Colonic mucosa (tissue), 4 donors: Measurements from ENCODE around the gene CNKSR1. TPM values are rescaled to one million over a fixed set of nuclear protein-coding genes. Genes with fewer than 3 reads are reported as not detected.
"Not testable (repeated sequence)": the region's sequence is repeated elsewhere in the genome, so short reads cannot be mapped to it uniquely, and the experiment has no call there.

Experiments used
- DNase-seq: peaks from one replicate; pipeline ENCODE4 v3.0.0-alpha.2; 2020
- H3K27ac ChIP-seq: fragments of 200-600 bp; one replicate; pipeline ENCODE4 v1.8.0; 2021
- H3K27me3 ChIP-seq: fragments of 200-600 bp; one replicate; pipeline ENCODE4 v1.8.0; 2021
- H3K36me3 ChIP-seq: fragments of 200-600 bp; one replicate; pipeline ENCODE4 v1.8.0; 2021
- H3K4me1 ChIP-seq: fragments of 200-600 bp; one replicate; pipeline ENCODE4 v1.8.0; 2021; ENCODE audit warnings: mild to moderate bottlenecking
- H3K4me3 ChIP-seq: fragments of 200-600 bp; one replicate; pipeline ENCODE4 v1.8.0; 2021
- H3K9ac ChIP-seq, 2 donors: one replicate each; pipeline ENCODE4 v1.7.0; 2013; ENCODE audit warnings: control low read depth in 2 of 2, low read depth in 2 of 2, low read length in 2 of 2
- H3K9me3 ChIP-seq: fragments of 200-600 bp; one replicate; pipeline ENCODE4 v1.8.0; 2021
- intact Hi-C: fragments of 100-400 bp; cut with DNase I; formaldehyde crosslinking; loops from one replicate; pipeline ENCODE4 v1.14.1; 2022
- total RNA-seq, 2 donors: library from RNA; stranded (reverse); fragmentation: NEBNext Ultra II Directional in 1 of 2; extraction: Animal tissue kit (Norgen Biotek cat#: 25700) in 1 of 2; gene quantifications; one replicate each; pipeline ENCODE4 v1.2.1, GENCODE V29; 2021
- TF ChIP-seq, protein P1 (sequence below): fragments of 200-600 bp; IDR thresholded peaks from one replicate; pipeline ENCODE4 v1.8.0; 2022; ENCODE audit warnings: antibody characterized with exemption, mild to moderate bottlenecking
- donor health status: healthy.
- donor health status: DM: no; HTN: no; CAD: no.
- donor health status: DM: no; HTN: no; CAD: no.

CNKSR1 gene
- total RNA-seq, 2 donors from 2014 or later: 35.3 to 46.8 TPM

GRCh38 chr1:26220199-26220912, 43.1 kb downstream of the CNKSR1 start:
- no peak overlapping the region for H3K4me3 ChIP-seq
- H3K9ac ChIP-seq: no peak overlapping the region
- no peak for DNase-seq
- H3K9me3 ChIP-seq: no peaks in the 10 kb centered on the region
- TF ChIP-seq, protein P1, sequence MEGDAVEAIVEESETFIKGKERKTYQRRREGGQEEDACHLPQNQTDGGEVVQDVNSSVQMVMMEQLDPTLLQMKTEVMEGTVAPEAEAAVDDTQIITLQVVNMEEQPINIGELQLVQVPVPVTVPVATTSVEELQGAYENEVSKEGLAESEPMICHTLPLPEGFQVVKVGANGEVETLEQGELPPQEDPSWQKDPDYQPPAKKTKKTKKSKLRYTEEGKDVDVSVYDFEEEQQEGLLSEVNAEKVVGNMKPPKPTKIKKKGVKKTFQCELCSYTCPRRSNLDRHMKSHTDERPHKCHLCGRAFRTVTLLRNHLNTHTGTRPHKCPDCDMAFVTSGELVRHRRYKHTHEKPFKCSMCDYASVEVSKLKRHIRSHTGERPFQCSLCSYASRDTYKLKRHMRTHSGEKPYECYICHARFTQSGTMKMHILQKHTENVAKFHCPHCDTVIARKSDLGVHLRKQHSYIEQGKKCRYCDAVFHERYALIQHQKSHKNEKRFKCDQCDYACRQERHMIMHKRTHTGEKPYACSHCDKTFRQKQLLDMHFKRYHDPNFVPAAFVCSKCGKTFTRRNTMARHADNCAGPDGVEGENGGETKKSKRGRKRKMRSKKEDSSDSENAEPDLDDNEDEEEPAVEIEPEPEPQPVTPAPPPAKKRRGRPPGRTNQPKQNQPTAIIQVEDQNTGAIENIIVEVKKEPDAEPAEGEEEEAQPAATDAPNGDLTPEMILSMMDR: no peak
- no peaks in the 10 kb centered on the region for H3K27me3 ChIP-seq
- intact Hi-C loops: loop anchor here (5.0 kb wide), 1 partner anchor 43 kb away; the partner anchor contains the start of gene CNKSR1
- H3K4me1 ChIP-seq: no peaks in the 10 kb centered on the region
- no peak overlapping the region for H3K27ac ChIP-seq
- H3K36me3 ChIP-seq: no peaks in the 10 kb centered on the region

DNA sequence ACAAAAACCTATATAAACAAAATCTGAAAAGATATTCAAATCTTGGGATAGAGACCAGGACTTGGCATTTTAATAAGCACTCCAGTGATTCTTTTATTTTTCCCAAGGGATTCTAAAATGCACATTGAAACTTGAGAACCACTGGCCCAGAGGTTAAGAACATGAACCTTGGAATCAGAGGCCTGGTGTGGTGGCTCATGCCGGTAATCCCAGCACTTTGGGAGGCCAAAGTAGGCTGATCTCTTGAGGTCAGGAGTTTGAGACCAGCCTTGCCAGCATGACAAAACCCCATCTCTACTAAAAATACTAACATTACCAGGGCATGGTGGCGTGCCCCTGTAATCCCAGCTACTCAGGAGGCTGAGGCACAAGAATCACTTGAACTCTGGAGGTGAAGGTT, 43.8 kb downstream of the CNKSR1 start:
- Histone ChIP-seq H3K4me3 (no peak overlapping the region), H3K9ac (no peak overlapping the region), H3K36me3 (no peaks in the 10 kb centered on the region), H3K4me1 (no peaks in the 10 kb centered on the region), H3K27me3 (no peaks in the 10 kb centered on the region), H3K27ac (no peak overlapping the region), H3K9me3 (no peaks in the 10 kb centered on the region)
- TF ChIP-seq, protein P1: no peak
- DNase-seq: no peak
- intact Hi-C loops: loop anchor here (5.0 kb wide), 1 partner anchor 44 kb away; the partner anchor contains the start of gene CNKSR1

- TF ChIP-seq, protein P1: no peak
- peak overlapping the region; percentile 41 for H3K4me3 ChIP-seq
- H3K4me1 ChIP-seq: no peaks in the 10 kb centered on the region
- no peak overlapping the region for H3K27ac ChIP-seq
- H3K27me3 ChIP-seq: no peaks in the 10 kb centered on the region
- intact Hi-C loops: loop anchor here (5.0 kb wide), 1 partner anchor 47 kb away; the partner anchor contains the start of gene CNKSR1
- no peak for DNase-seq
- H3K36me3 ChIP-seq: no peaks in the 10 kb centered on the region
- no peaks in the 10 kb centered on the region for H3K9me3 ChIP-seq
- no peak overlapping the region for H3K9ac ChIP-seq
Observed at GRCh38 chr1:26224606-26225005, 47.3 kb downstream of the CNKSR1 start.

GRCh38 chr1:26225033-26225831, 47.9 kb downstream of the CNKSR1 start:
- H3K4me3 ChIP-seq: peak overlapping the region; percentile 41
- no peak overlapping the region for H3K27ac ChIP-seq
- H3K9ac ChIP-seq: peak overlapping the region; percentile 43 to 55
- peak; percentile 91 for DNase-seq
- TF ChIP-seq, protein P1: no peak
- no peaks in the 10 kb centered on the region for H3K4me1 ChIP-seq
- no peaks in the 10 kb centered on the region for H3K9me3 ChIP-seq
- no peaks in the 10 kb centered on the region for H3K27me3 ChIP-seq
- intact Hi-C loops: no loop called here
- H3K36me3 ChIP-seq: no peaks in the 10 kb centered on the region

DNA sequence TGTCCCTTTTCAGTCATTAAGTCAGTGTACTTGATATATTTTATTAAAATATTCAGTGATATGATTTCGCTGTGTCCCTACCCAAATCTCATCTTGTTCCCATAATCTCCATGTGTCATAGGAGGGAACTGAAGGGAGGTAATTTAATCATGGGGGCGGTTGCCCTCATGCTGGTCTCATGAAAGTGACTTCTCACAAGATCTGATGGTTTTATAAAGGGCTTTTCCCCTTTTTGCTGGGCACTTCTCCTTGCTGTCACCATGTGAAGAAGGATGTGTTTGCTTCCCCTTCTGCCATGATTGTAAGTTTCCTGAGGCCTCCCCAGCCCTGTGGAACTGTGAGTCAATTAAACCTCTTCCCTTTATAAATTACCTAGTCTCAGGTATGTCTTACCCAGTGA, 53.4 kb downstream of the CNKSR1 start:
- intact Hi-C loops: loop anchor here (5.0 kb wide), 1 partner anchor 63 kb away; the partner anchor contains the start of genes C1orf232 and ZNF593
- not testable (repeated sequence) for H3K9me3 ChIP-seq, DNase-seq, H3K27ac ChIP-seq, H3K9ac ChIP-seq, H3K4me3 ChIP-seq, H3K27me3 ChIP-seq, H3K36me3 ChIP-seq
- H3K4me1 ChIP-seq: peaks cover 10% of the 10 kb centered on the region
